Karpas-422 (cell line): ENCODE measurements around the gene OVOL3. TPM values are rescaled to one million over a fixed set of nuclear protein-coding genes. Genes with fewer than 3 reads are reported as not detected.

ENCODE experiments used
- DNase-seq: peaks from one replicate; pipeline ENCODE4 v3.0.0-alpha.2; 2015
- H2AFZ ChIP-seq: fragments of 200-600 bp; sonication (generic); 2 replicates; pipeline ENCODE4 v1.6.1; 2014; ENCODE audit warnings: antibody characterized with exemption, low read length, mixed read lengths
- H3K27ac ChIP-seq: fragments of 200-600 bp; sonication (generic); 2 replicates; pipeline ENCODE4 v1.5.1; 2014; ENCODE audit warnings: mild to moderate bottlenecking, low read length, moderate library complexity
- H3K27me3 ChIP-seq: fragments of 200-600 bp; sonication (generic); 2 replicates; pipeline ENCODE4 v1.6.1; 2014; ENCODE audit warnings: low read length, mixed read lengths
- H3K36me3 ChIP-seq: fragments of 200-600 bp; sonication (generic); 2 replicates; pipeline ENCODE4 v1.6.1; 2014; ENCODE audit warnings: low read length, mixed read lengths; ENCODE audit not compliant: insufficient read depth
- H3K4me1 ChIP-seq: fragments of 200-600 bp; sonication (generic); 2 replicates; pipeline ENCODE4 v1.6.1; 2014; ENCODE audit warnings: mild to moderate bottlenecking, low read length, mixed read lengths
- H3K4me2 ChIP-seq: fragments of 200-600 bp; sonication (generic); 2 replicates; pipeline ENCODE4 v1.6.1; 2014; ENCODE audit warnings: low read length, low read depth, mild to moderate bottlenecking; ENCODE audit not compliant: poor library complexity, severe bottlenecking
- H3K4me3 ChIP-seq: fragments of 200-600 bp; sonication (generic); 2 replicates; pipeline ENCODE4 v1.5.1; 2014; ENCODE audit warnings: mild to moderate bottlenecking, antibody characterized with exemption, low read length, mixed read lengths
- H3K79me2 ChIP-seq: fragments of 200-600 bp; sonication (generic); 2 replicates; pipeline ENCODE4 v1.6.1; 2014; ENCODE audit warnings: mild to moderate bottlenecking, low read length, mixed read lengths
- H3K9ac ChIP-seq: fragments of 200-600 bp; sonication (generic); 2 replicates; pipeline ENCODE4 v1.6.0; 2014; ENCODE audit warnings: low read length
- H3K9me2 ChIP-seq: fragments of 200-600 bp; sonication (generic), shearing (Covaris generic); replicated peaks from 2 replicates; pipeline ENCODE4 v1.6.0; 2014; ENCODE audit warnings: mild to moderate bottlenecking, low read length, moderate library complexity; ENCODE audit not compliant: insufficient read depth
- H3K9me3 ChIP-seq: fragments of 300-700, 200-600 bp; sonication (generic); 2 replicates; pipeline ENCODE4 v1.6.1; 2014; ENCODE audit warnings: low read length, mixed read lengths
- H4K20me1 ChIP-seq: fragments of 200-600 bp; sonication (generic); 2 replicates; pipeline ENCODE4 v1.6.1; 2014; ENCODE audit warnings: mild to moderate bottlenecking, antibody characterized with exemption, low read length, low read depth; ENCODE audit not compliant: insufficient read depth
- total RNA-seq: library from RNA; depleted of rRNA; stranded (reverse); fragments of >200 nt; shearing (Covaris generic); gene quantifications from 2 replicates; pipeline ENCODE4 v1.2.3, GENCODE V29; 2014; ENCODE audit warnings: low replicate concordance

The OVOL3 gene
- total RNA-seq, 1 experiment from 2014 or later: 3.1 TPM

- Histone ChIP-seq H3K4me3 (peak within 1 kb of the TSS; percentile 93), H3K9me2 (no peaks in the 10 kb centered on the region), H3K79me2 (peaks cover 25% of the 10 kb centered on the region), H3K36me3 (peaks cover 9% of the 10 kb centered on the region; the same call in 1 of the 2 replicates), H3K4me1 (peaks cover 48% of the 10 kb centered on the region), H3K27me3 (no peaks in the 10 kb centered on the region), H2AFZ (peak within 1 kb of the TSS; percentile 92; the same call in 1 of the 2 replicates), H3K4me2 (peak within 1 kb of the TSS; percentile 98), H3K9ac (peak within 1 kb of the TSS; percentile 86), H4K20me1 (peaks cover 29% of the 10 kb centered on the region; the same call in 1 of the 2 replicates), H3K9me3 (no peaks in the 10 kb centered on the region), H3K27ac (peak within 1 kb of the TSS; percentile 85)
- DNase-seq: peak; percentile 100
Measured at GRCh38 chr19:36114721-36115452, 3.9 kb downstream of the OVOL3 start, which contains the start of gene POLR2I. POLR2I (minus strand) TSS chr19:36114875; CDS start chr19:36114856, 19 bp downstream.

GRCh38 chr19:36115453-36116343 lies 4.8 kb downstream of the OVOL3 start, which contains the start of gene TBCB:
TBCB (plus strand) TSS chr19:36115468; CDS start chr19:36115561, 93 bp downstream.
- Histone ChIP-seq H3K79me2 (peaks cover 25% of the 10 kb centered on the region), H3K36me3 (peaks cover 9% of the 10 kb centered on the region; the same call in 1 of the 2 replicates)

GRCh38 chr19:36116344-36116637 lies 5.3 kb downstream of the OVOL3 start:
- DNase-seq: no peak
- H2AFZ ChIP-seq: no peak overlapping the region
- no peaks in the 10 kb centered on the region for H3K9me2 ChIP-seq
- H3K9ac ChIP-seq: peak overlapping the region; percentile 79
- peak overlapping the region; percentile 86 for H3K4me3 ChIP-seq
- H3K27me3 ChIP-seq: no peaks in the 10 kb centered on the region
- peaks cover 25% of the 10 kb centered on the region for H3K79me2 ChIP-seq
- H4K20me1 ChIP-seq: peaks cover 23% of the 10 kb centered on the region; the same call in 1 of the 2 replicates
- no peaks in the 10 kb centered on the region for H3K9me3 ChIP-seq
- H3K4me2 ChIP-seq: peak overlapping the region; percentile 98
- peaks cover 9% of the 10 kb centered on the region; the same call in 1 of the 2 replicates for H3K36me3 ChIP-seq
- peak overlapping the region; percentile 85; the same call in 1 of the 2 replicates for H3K27ac ChIP-seq
- H3K4me1 ChIP-seq: peaks cover 34% of the 10 kb centered on the region

More at GRCh38 chr19:36115453-36116343, 4.8 kb downstream of the OVOL3 start, which contains the start of gene TBCB:
- peak within 1 kb of the TSS; percentile 98 for H3K4me2 ChIP-seq
- H2AFZ ChIP-seq: peak within 1 kb of the TSS; percentile 92; the same call in 1 of the 2 replicates
- no peaks in the 10 kb centered on the region for H3K9me3 ChIP-seq
- peak within 1 kb of the TSS; percentile 85 for H3K27ac ChIP-seq
- H3K4me3 ChIP-seq: peak within 1 kb of the TSS; percentile 93
- H4K20me1 ChIP-seq: peaks cover 29% of the 10 kb centered on the region; the same call in 1 of the 2 replicates
- no peaks in the 10 kb centered on the region for H3K9me2 ChIP-seq
- peaks cover 40% of the 10 kb centered on the region for H3K4me1 ChIP-seq
- peak within 1 kb of the TSS; percentile 86 for H3K9ac ChIP-seq
- H3K27me3 ChIP-seq: no peaks in the 10 kb centered on the region
- peak; percentile 81 for DNase-seq

GRCh38 chr19:36120092-36120983 lies 9.4 kb downstream of the OVOL3 start:
- peaks cover 5% of the 10 kb centered on the region; the same call in 1 of the 2 replicates for H3K36me3 ChIP-seq
- no peaks in the 10 kb centered on the region for H4K20me1 ChIP-seq
- no peaks in the 10 kb centered on the region for H3K27me3 ChIP-seq
- no peak overlapping the region for H3K9ac ChIP-seq
- H2AFZ ChIP-seq: no peak overlapping the region
- no peak overlapping the region for H3K4me2 ChIP-seq
- H3K27ac ChIP-seq: no peak overlapping the region
- H3K9me3 ChIP-seq: no peaks in the 10 kb centered on the region
- no peaks in the 10 kb centered on the region for H3K9me2 ChIP-seq
- peaks cover 10% of the 10 kb centered on the region for H3K4me1 ChIP-seq
- H3K79me2 ChIP-seq: peaks cover 16% of the 10 kb centered on the region
- H3K4me3 ChIP-seq: no peak overlapping the region
- no peak for DNase-seq

GRCh38 chr19:36120984-36121358 lies 10.0 kb downstream of the OVOL3 start:
- no peaks in the 10 kb centered on the region for H3K27me3 ChIP-seq
- H3K4me1 ChIP-seq: peaks cover 9% of the 10 kb centered on the region
- no peak for DNase-seq
- H3K9ac ChIP-seq: no peak overlapping the region
- H3K79me2 ChIP-seq: peaks cover 16% of the 10 kb centered on the region
- H4K20me1 ChIP-seq: no peaks in the 10 kb centered on the region
- H2AFZ ChIP-seq: no peak overlapping the region
- H3K9me2 ChIP-seq: no peaks in the 10 kb centered on the region
- H3K4me2 ChIP-seq: no peak overlapping the region
- H3K4me3 ChIP-seq: no peak overlapping the region
- H3K36me3 ChIP-seq: peaks cover 5% of the 10 kb centered on the region; the same call in 1 of the 2 replicates
- H3K9me3 ChIP-seq: no peaks in the 10 kb centered on the region
- H3K27ac ChIP-seq: no peak overlapping the region

GRCh38 chr19:36121486-36122124 lies 10.7 kb downstream of the OVOL3 start:
- Histone ChIP-seq H3K27me3 (no peaks in the 10 kb centered on the region), H2AFZ (no peak overlapping the region), H3K9ac (no peak overlapping the region), H4K20me1 (no peaks in the 10 kb centered on the region), H3K27ac (no peak overlapping the region), H3K9me2 (no peaks in the 10 kb centered on the region), H3K79me2 (peaks cover 11% of the 10 kb centered on the region), H3K4me3 (no peak overlapping the region), H3K9me3 (no peaks in the 10 kb centered on the region), H3K4me2 (no peak overlapping the region), H3K4me1 (peaks cover 3% of the 10 kb centered on the region), H3K36me3 (peaks cover 5% of the 10 kb centered on the region; the same call in 1 of the 2 replicates)
- DNase-seq: no peak

GRCh38 chr19:36125557-36125956 lies 14.6 kb downstream of the OVOL3 start:
- Histone ChIP-seq H3K27me3 (no peaks in the 10 kb centered on the region), H3K4me2 (no peak overlapping the region), H3K79me2 (no peaks in the 10 kb centered on the region), H3K36me3 (no peaks in the 10 kb centered on the region; the same call in 1 of the 2 replicates), H3K4me1 (peaks cover 13% of the 10 kb centered on the region), H3K9me2 (no peaks in the 10 kb centered on the region), H4K20me1 (no peaks in the 10 kb centered on the region), H3K9ac (no peak overlapping the region), H2AFZ (no peak overlapping the region), H3K4me3 (no peak overlapping the region), H3K9me3 (no peaks in the 10 kb centered on the region), H3K27ac (no peak overlapping the region)
- no peak for DNase-seq
